Adipocyte (in vitro differentiated cells): ENCODE measurements around the gene KLHDC4.
"Not testable (repeated sequence)": the region's sequence is repeated elsewhere in the genome, so short reads cannot be mapped to it uniquely, and the experiment has no call there.

ENCODE experiments used
- DNase-seq: peaks from one replicate; pipeline ENCODE4 v3.0.0-alpha.2; 2015; ENCODE audit warnings: low read depth
- H3K27me3 ChIP-seq: replicated peaks from 2 replicates; pipeline ENCODE4 v1.7.0; 2013; ENCODE audit warnings: mild to moderate bottlenecking, low read length, moderate library complexity; ENCODE audit not compliant: control insufficient read depth, insufficient read depth
- H3K36me3 ChIP-seq: 2 replicates; pipeline ENCODE4 v1.7.0; 2013; ENCODE audit warnings: low read length, mild to moderate bottlenecking, moderate library complexity; ENCODE audit not compliant: control insufficient read depth, insufficient read depth, severe bottlenecking
- H3K4me1 ChIP-seq: 2 replicates; pipeline ENCODE4 v1.7.0; 2013; ENCODE audit warnings: mild to moderate bottlenecking, low read length, moderate library complexity; ENCODE audit not compliant: control insufficient read depth, insufficient read depth
- H3K4me3 ChIP-seq: 2 replicates; pipeline ENCODE4 v1.7.0; 2013; ENCODE audit warnings: mild to moderate bottlenecking, low read length, moderate library complexity
- H3K9ac ChIP-seq: 2 replicates; pipeline ENCODE4 v1.7.0; 2013; ENCODE audit warnings: mild to moderate bottlenecking, low read length, moderate library complexity
- H3K9me3 ChIP-seq: 2 replicates; pipeline ENCODE4 v1.7.0; 2013; ENCODE audit warnings: mild to moderate bottlenecking, low read length, moderate library complexity; ENCODE audit not compliant: control insufficient read depth

The KLHDC4 gene

GRCh38 chr16:87687126-87687910 lies 78.5 kb downstream of the KLHDC4 start:
- H3K9me3 ChIP-seq, result no peaks in the 10 kb centered on the region
- no peak overlapping the region for H3K9ac ChIP-seq
- no peaks in the 10 kb centered on the region for H3K36me3 ChIP-seq
- no peak overlapping the region for H3K4me3 ChIP-seq
- no peak for DNase-seq
- H3K27me3 ChIP-seq, result peaks cover 38% of the 10 kb centered on the region
- peaks cover 1% of the 10 kb centered on the region for H3K4me1 ChIP-seq

- H3K9ac ChIP-seq, result no peak overlapping the region
- no peak overlapping the region for H3K4me3 ChIP-seq
- peaks cover 7% of the 10 kb centered on the region for H3K4me1 ChIP-seq
- no peaks in the 10 kb centered on the region for H3K36me3 ChIP-seq
- no peak for DNase-seq
- H3K27me3 ChIP-seq, result peaks cover 38% of the 10 kb centered on the region
- H3K9me3 ChIP-seq, result no peaks in the 10 kb centered on the region
Measured at GRCh38 chr16:87686697-87687096, 79.1 kb downstream of the KLHDC4 start.

GRCh38 chr16:87685766-87686165 lies 80.0 kb downstream of the KLHDC4 start:
- peaks cover 33% of the 10 kb centered on the region for H3K27me3 ChIP-seq
- H3K4me3 ChIP-seq, result no peak overlapping the region
- no peak for DNase-seq
- no peak overlapping the region for H3K9ac ChIP-seq
- H3K36me3 ChIP-seq, result no peaks in the 10 kb centered on the region
- peaks cover 9% of the 10 kb centered on the region for H3K4me1 ChIP-seq
- no peaks in the 10 kb centered on the region for H3K9me3 ChIP-seq

- Histone ChIP-seq H3K27me3 (peaks cover 31% of the 10 kb centered on the region), H3K4me3 (no peak overlapping the region), H3K4me1 (peaks cover 9% of the 10 kb centered on the region), H3K36me3 (no peaks in the 10 kb centered on the region), H3K9ac (no peak overlapping the region), H3K9me3 (no peaks in the 10 kb centered on the region)
- DNase-seq, result no peak
Measured at GRCh38 chr16:87685405-87685755, 80.4 kb downstream of the KLHDC4 start.

- DNase-seq, result no peak
- H3K9me3 ChIP-seq, result no peaks in the 10 kb centered on the region
- no peak overlapping the region for H3K9ac ChIP-seq
- peaks cover 34% of the 10 kb centered on the region for H3K27me3 ChIP-seq
- no peak overlapping the region for H3K4me3 ChIP-seq
- peaks cover 9% of the 10 kb centered on the region for H3K4me1 ChIP-seq
- H3K36me3 ChIP-seq, result no peaks in the 10 kb centered on the region
Measured at GRCh38 chr16:87684711-87685404, 80.9 kb downstream of the KLHDC4 start.

- Histone ChIP-seq H3K9me3 (no peaks in the 10 kb centered on the region), H3K36me3 (no peaks in the 10 kb centered on the region), H3K4me3 (no peak overlapping the region), H3K4me1 (peaks cover 9% of the 10 kb centered on the region), H3K9ac (no peak overlapping the region), H3K27me3 (peaks cover 32% of the 10 kb centered on the region)
- DNase-seq, result no peak
Measured at GRCh38 chr16:87684106-87684677, 81.6 kb downstream of the KLHDC4 start.

- peaks cover 33% of the 10 kb centered on the region for H3K27me3 ChIP-seq
- H3K36me3 ChIP-seq, result no peaks in the 10 kb centered on the region
Measured at GRCh38 chr16:87682852-87683399, 82.9 kb downstream of the KLHDC4 start.

GRCh38 chr16:87681981-87682570 lies 83.7 kb downstream of the KLHDC4 start:
- H3K9me3 ChIP-seq, result no peaks in the 10 kb centered on the region
- H3K4me1 ChIP-seq, result peaks cover 9% of the 10 kb centered on the region
- peak; percentile 77 for DNase-seq
- H3K27me3 ChIP-seq, result peaks cover 32% of the 10 kb centered on the region
- no peak overlapping the region for H3K4me3 ChIP-seq
- H3K9ac ChIP-seq, result no peak overlapping the region
- no peaks in the 10 kb centered on the region for H3K36me3 ChIP-seq

More at GRCh38 chr16:87682852-87683399, 82.9 kb downstream of the KLHDC4 start:
- no peak overlapping the region for H3K9ac ChIP-seq
- no peaks in the 10 kb centered on the region for H3K9me3 ChIP-seq
- peaks cover 9% of the 10 kb centered on the region for H3K4me1 ChIP-seq
- no peak overlapping the region for H3K4me3 ChIP-seq
- DNase-seq, result no peak

GRCh38 chr16:87681051-87681602 lies 84.7 kb downstream of the KLHDC4 start:
- not testable (repeated sequence) for H3K4me3 ChIP-seq, H3K4me1 ChIP-seq, H3K9ac ChIP-seq, H3K36me3 ChIP-seq, DNase-seq, H3K9me3 ChIP-seq
- peaks cover 29% of the 10 kb centered on the region for H3K27me3 ChIP-seq

- Histone ChIP-seq H3K4me3 (no peak overlapping the region), H3K9me3 (no peaks in the 10 kb centered on the region), H3K36me3 (no peaks in the 10 kb centered on the region), H3K4me1 (peaks cover 9% of the 10 kb centered on the region), H3K27me3 (peaks cover 26% of the 10 kb centered on the region), H3K9ac (no peak overlapping the region)
- DNase-seq, result no peak
Measured at GRCh38 chr16:87680272-87680644, 85.5 kb downstream of the KLHDC4 start.
